K562 (cell line): ENCODE measurements around the gene SHANK1. TPM values are rescaled to one million over a fixed set of nuclear protein-coding genes. Genes with fewer than 3 reads are reported as not detected.
A peak's percentile ranks its signal among the peaks of the same experiment; 100 is the strongest.

Experiments
- CC2D1A ChIP-seq: fragments of 450-650 bp; IDR thresholded peaks from 2 replicates; pipeline ENCODE4 v1.6.1; 2017; ENCODE audit warnings: mild to moderate bottlenecking
- ELF1 ChIP-seq: fragments of 200-800 bp; sonication (Bioruptor generic); IDR thresholded peaks from 2 replicates; pipeline ENCODE4 v1.6.1; 2016; ENCODE audit warnings: missing genetic modification characterization, missing compliant biosample characterization
- ESRRA ChIP-seq: fragments of 450-650 bp; IDR thresholded peaks from 2 replicates; pipeline ENCODE4 v1.6.1; 2014; ENCODE audit warnings: low read depth, mild to moderate bottlenecking, moderate library complexity, borderline replicate concordance
- ETV1 ChIP-seq: fragments of 450-650 bp; conservative IDR thresholded peaks from 2 replicates; pipeline ENCODE4 v1.6.1; 2016; ENCODE audit warnings: missing genetic modification characterization, control low read depth, low read depth, missing compliant biosample characterization
- GABPA ChIP-seq: fragments of 200-800 bp; sonication (Bioruptor generic); conservative IDR thresholded peaks from 2 replicates; pipeline ENCODE4 v1.6.1; 2016; ENCODE audit warnings: low read depth, missing genetic modification characterization, missing compliant biosample characterization
- HCFC1 ChIP-seq: IDR thresholded peaks from 2 replicates; pipeline ENCODE4 v1.6.1; 2012; ENCODE audit warnings: low read depth, low read length, improper control_type of control experiment
- NFYB ChIP-seq: IDR thresholded peaks from 2 replicates; pipeline ENCODE4 v1.6.1; 2011; ENCODE audit warnings: mild to moderate bottlenecking, moderate library complexity; ENCODE audit not compliant: insufficient read length; ENCODE audit errors: extremely low read depth
- NR3C1 ChIP-seq: sonication (generic); formaldehyde crosslinking; IDR thresholded peaks from 2 replicates; pipeline ENCODE4 v1.8.1; 2022; ENCODE audit warnings: missing genetic modification reagents
- TOE1 ChIP-seq, 2 experiments: fragments of 450-650 bp in 1 of 2; sonication (generic) in 1 of 2; formaldehyde crosslinking in 1 of 2; IDR thresholded peaks; 2 replicates each; pipeline versions ENCODE4 v1.7.1 to v1.8.0; 2016 to 2022; ENCODE audit warnings: borderline replicate concordance in 2 of 2, mild to moderate bottlenecking in 2 of 2, antibody characterized with exemption in 1 of 2, inconsistent platforms in 1 of 2, low read depth in 1 of 2, missing genetic modification reagents in 1 of 2, moderate library complexity in 1 of 2
- ZNF444 ChIP-seq: fragments of 250-450 bp; sonication (Bioruptor Pico); IDR thresholded peaks from 2 replicates; pipeline ENCODE4 v1.4.0; 2020; ENCODE audit warnings: mild to moderate bottlenecking, moderate library complexity
- ZNF583 ChIP-seq: fragments of 250-450 bp; sonication (Bioruptor Pico); IDR thresholded peaks from 2 replicates; pipeline ENCODE4 v1.4.0; 2020
- ZNF586 ChIP-seq: fragments of 450-650 bp; formaldehyde crosslinking; conservative IDR thresholded peaks from 2 replicates; pipeline ENCODE4 v1.4.0; 2020; ENCODE audit warnings: mild to moderate bottlenecking, moderate library complexity
- ZNF780A ChIP-seq: fragments of 250-450 bp; sonication (Bioruptor Pico); IDR thresholded peaks from 2 replicates; pipeline ENCODE4 v1.5.0; 2021; ENCODE audit warnings: mild to moderate bottlenecking
- polyA plus RNA-seq, 8 experiments: library from polyadenylated mRNA; depleted of rRNA in 4 of 8; stranded (reverse) in 5 of 8; unstranded in 3 of 8; fragments of >200 nt; fragmentation: Nextera tagmentation in 2 of 8; fragmentation: Illumina TruSeq in 1 of 8; extraction: Ambion mirVana in 2 of 8; extraction: Trizol in 1 of 8; gene quantifications; 2 replicates each; pipeline versions ENCODE4 v1.2.1 to v1.2.3, GENCODE V29; 2011 to 2014; ENCODE audit warnings: inconsistent platforms in 1 of 8, missing spikeins in 1 of 8
- total RNA-seq, 7 experiments: library from RNA; depleted of rRNA in 6 of 7; stranded (reverse); fragments of >200 nt in 6 of 7; fragmentation: Illumina TruSeq in 2 of 7; extraction: Trizol in 2 of 7; gene quantifications; 2 replicates each; pipeline versions ENCODE4 v1.2.1 to v1.2.3, GENCODE V29; 2011 to 2021; ENCODE audit warnings: low replicate concordance in 1 of 7
- TF ChIP-seq, protein P1 (sequence below), 3 experiments: IDR thresholded peaks in 2 of 3; conservative IDR thresholded peaks in 1 of 3; 2 replicates each; pipeline ENCODE4 v1.5.1; 2011 to 2012; ENCODE audit warnings: low read length in 3 of 3, mild to moderate bottlenecking in 3 of 3, control low read depth in 2 of 3, improper control_type of control experiment in 1 of 3, inconsistent platforms in 1 of 3, low read depth in 1 of 3, mixed read lengths in 1 of 3, moderate library complexity in 1 of 3; ENCODE audit not compliant: insufficient read depth in 2 of 3
- TF ChIP-seq, protein P2 (sequence below): fragments of 200-800 bp; sonication (Bioruptor generic); IDR thresholded peaks from 2 replicates; pipeline ENCODE4 v1.6.1; 2017; ENCODE audit warnings: missing genetic modification characterization, missing compliant biosample characterization
- TF ChIP-seq, protein P3 (sequence below): fragments of 450-650 bp; formaldehyde crosslinking; IDR thresholded peaks from 2 replicates; pipeline ENCODE4 v1.4.0; 2022; ENCODE audit warnings: missing genetic modification characterization
- TF ChIP-seq, protein P4 (sequence below): fragments of 450-650 bp; formaldehyde crosslinking; IDR thresholded peaks from 2 replicates; pipeline ENCODE4 v1.4.0; 2020; ENCODE audit warnings: mild to moderate bottlenecking, moderate library complexity
- TF ChIP-seq, protein P5 (sequence below): fragments of 450-650 bp; formaldehyde crosslinking; conservative IDR thresholded peaks from 2 replicates; pipeline ENCODE4 v1.4.0; 2022; ENCODE audit warnings: mild to moderate bottlenecking, missing genetic modification characterization

The SHANK1 gene
- total and polyA plus RNA-seq, 9 of the 15 experiments (the other 6 are each of a cell fraction or from before 2014, with no cell fraction given), result 0.33 to 1.3 (median 0.55) TPM; not detected in 2

DNA sequence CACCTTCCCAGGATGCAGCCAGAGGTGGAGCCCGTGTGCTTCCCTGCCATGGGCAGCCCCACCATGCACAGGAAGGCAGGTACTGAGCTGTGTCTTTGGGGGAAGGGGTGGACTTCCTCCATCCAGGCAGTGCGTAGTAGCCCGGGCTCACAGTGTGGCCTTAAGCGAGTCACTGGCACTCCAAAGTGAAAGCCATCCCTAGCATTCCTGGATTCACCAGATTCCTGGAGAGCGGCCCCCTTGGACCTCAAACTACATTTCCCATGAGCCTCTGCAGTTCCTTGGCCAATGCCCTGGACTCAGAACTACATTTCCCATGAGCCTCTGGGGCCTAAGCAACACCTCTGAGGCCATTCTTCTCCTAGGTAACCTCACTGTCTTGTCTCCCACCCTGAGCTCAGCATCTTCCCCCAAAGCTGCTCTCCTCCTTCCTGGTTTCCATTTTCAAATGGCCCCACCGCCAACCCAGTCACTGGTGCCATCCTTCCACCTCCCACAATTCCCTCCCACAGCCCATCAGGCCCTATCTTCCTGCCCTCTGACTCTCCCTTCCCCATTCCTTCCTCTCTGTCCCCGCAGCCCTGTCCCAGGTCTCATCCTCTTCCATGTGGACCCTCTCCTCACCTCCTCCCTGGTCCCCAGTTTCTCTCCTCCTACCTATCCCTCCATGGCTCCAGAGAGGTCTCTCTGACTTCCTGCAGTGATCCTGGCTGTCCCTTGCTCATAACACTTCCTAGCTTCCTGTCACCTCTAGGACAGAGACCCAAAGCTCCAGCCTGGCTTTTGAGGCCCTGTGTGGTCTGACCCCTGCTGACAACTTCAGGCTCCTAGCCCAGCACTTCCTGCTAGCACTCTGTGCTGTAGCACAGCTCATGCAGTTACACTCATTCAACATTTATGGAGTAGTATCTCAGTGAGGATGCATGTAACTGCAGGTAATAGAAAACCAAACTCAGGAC is 69.9 kb downstream of the SHANK1 start, which contains the start of gene C19orf81 (continued):
- TF ChIP-seq, protein P1, sequence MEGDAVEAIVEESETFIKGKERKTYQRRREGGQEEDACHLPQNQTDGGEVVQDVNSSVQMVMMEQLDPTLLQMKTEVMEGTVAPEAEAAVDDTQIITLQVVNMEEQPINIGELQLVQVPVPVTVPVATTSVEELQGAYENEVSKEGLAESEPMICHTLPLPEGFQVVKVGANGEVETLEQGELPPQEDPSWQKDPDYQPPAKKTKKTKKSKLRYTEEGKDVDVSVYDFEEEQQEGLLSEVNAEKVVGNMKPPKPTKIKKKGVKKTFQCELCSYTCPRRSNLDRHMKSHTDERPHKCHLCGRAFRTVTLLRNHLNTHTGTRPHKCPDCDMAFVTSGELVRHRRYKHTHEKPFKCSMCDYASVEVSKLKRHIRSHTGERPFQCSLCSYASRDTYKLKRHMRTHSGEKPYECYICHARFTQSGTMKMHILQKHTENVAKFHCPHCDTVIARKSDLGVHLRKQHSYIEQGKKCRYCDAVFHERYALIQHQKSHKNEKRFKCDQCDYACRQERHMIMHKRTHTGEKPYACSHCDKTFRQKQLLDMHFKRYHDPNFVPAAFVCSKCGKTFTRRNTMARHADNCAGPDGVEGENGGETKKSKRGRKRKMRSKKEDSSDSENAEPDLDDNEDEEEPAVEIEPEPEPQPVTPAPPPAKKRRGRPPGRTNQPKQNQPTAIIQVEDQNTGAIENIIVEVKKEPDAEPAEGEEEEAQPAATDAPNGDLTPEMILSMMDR (IDR thresholded peaks at IDR 0.05 in 2 of 3, conservative IDR thresholded peaks at IDR 0.05 in 1 of 3; ENCODE audit: insufficient read depth in 2 of 3, low read depth in 1 of 3, low read length in 3 of 3), result peak in 2 of 3 experiments; percentile 39 to 48; a peak in 4 of 6 replicates
- TF ChIP-seq, protein P2, sequence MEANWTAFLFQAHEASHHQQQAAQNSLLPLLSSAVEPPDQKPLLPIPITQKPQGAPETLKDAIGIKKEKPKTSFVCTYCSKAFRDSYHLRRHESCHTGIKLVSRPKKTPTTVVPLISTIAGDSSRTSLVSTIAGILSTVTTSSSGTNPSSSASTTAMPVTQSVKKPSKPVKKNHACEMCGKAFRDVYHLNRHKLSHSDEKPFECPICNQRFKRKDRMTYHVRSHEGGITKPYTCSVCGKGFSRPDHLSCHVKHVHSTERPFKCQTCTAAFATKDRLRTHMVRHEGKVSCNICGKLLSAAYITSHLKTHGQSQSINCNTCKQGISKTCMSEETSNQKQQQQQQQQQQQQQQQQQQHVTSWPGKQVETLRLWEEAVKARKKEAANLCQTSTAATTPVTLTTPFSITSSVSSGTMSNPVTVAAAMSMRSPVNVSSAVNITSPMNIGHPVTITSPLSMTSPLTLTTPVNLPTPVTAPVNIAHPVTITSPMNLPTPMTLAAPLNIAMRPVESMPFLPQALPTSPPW (CRISPR knock-in tag), result peak; percentile 29; the same call in 1 of the 2 replicates
- no peak for TF ChIP-seq NR3C1 (CRISPR knock-in tag)
- no peak for TF ChIP-seq ZNF583 (CRISPR knock-in tag)
- TF ChIP-seq ESRRA, result peak; percentile 16; the same call in 1 of the 2 replicates
- 0 out of 2 replicates have a peak, but pooled peaks have one; percentile 29 for TF ChIP-seq ETV1
- TF ChIP-seq CC2D1A, result 0 out of 2 replicates have a peak, but pooled peaks have one; percentile 20
- TF ChIP-seq ZNF586 (CRISPR knock-in tag), result no peak
- TF ChIP-seq, protein P3, sequence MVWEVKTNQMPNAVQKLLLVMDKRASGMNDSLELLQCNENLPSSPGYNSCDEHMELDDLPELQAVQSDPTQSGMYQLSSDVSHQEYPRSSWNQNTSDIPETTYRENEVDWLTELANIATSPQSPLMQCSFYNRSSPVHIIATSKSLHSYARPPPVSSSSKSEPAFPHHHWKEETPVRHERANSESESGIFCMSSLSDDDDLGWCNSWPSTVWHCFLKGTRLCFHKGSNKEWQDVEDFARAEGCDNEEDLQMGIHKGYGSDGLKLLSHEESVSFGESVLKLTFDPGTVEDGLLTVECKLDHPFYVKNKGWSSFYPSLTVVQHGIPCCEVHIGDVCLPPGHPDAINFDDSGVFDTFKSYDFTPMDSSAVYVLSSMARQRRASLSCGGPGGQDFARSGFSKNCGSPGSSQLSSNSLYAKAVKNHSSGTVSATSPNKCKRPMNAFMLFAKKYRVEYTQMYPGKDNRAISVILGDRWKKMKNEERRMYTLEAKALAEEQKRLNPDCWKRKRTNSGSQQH (CRISPR knock-in tag), result peak; percentile 81; the same call in 1 of the 2 replicates
- peak; percentile 59 for TF ChIP-seq GABPA (tag)
- TF ChIP-seq, protein P4, sequence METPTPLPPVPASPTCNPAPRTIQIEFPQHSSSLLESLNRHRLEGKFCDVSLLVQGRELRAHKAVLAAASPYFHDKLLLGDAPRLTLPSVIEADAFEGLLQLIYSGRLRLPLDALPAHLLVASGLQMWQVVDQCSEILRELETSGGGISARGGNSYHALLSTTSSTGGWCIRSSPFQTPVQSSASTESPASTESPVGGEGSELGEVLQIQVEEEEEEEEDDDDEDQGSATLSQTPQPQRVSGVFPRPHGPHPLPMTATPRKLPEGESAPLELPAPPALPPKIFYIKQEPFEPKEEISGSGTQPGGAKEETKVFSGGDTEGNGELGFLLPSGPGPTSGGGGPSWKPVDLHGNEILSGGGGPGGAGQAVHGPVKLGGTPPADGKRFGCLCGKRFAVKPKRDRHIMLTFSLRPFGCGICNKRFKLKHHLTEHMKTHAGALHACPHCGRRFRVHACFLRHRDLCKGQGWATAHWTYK (CRISPR knock-in tag), result no peak
- TF ChIP-seq ZNF444, result no peak
- peak; percentile 48; the same call in 1 of the 2 replicates for TF ChIP-seq ELF1 (tag)
- peak; percentile 49; the same call in 1 of the 2 replicates for TF ChIP-seq TOE1 (IDR thresholded peaks at IDR 0.05; ENCODE audit: borderline replicate concordance)
- no peak for TF ChIP-seq TOE1 (CRISPR knock-in tag; IDR thresholded peaks at IDR 0.05; ENCODE audit: borderline replicate concordance, low read depth)
- TF ChIP-seq, protein P5, sequence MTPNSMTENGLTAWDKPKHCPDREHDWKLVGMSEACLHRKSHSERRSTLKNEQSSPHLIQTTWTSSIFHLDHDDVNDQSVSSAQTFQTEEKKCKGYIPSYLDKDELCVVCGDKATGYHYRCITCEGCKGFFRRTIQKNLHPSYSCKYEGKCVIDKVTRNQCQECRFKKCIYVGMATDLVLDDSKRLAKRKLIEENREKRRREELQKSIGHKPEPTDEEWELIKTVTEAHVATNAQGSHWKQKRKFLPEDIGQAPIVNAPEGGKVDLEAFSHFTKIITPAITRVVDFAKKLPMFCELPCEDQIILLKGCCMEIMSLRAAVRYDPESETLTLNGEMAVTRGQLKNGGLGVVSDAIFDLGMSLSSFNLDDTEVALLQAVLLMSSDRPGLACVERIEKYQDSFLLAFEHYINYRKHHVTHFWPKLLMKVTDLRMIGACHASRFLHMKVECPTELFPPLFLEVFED (CRISPR knock-in tag), result peak; percentile 86
- peak; percentile 97 for TF ChIP-seq HCFC1
- TF ChIP-seq ZNF780A (CRISPR knock-in tag), result no peak
- TF ChIP-seq NFYB, result peak; percentile 45
